H9 (cell line): ENCODE measurements around the gene MMP15. TPM values are rescaled to one million over a fixed set of nuclear protein-coding genes. Genes with fewer than 3 reads are reported as not detected.

ENCODE experiments used
- DNase-seq: peaks from one replicate; pipeline ENCODE4 v3.0.0-alpha.2; 2017
- H2AFZ ChIP-seq: one replicate; pipeline ENCODE4 v1.6.1; 2013; ENCODE audit warnings: mild to moderate bottlenecking, low read length, control low read depth, moderate library complexity
- H2AK5ac ChIP-seq: 2 replicates; pipeline ENCODE4 v1.6.1; 2013; ENCODE audit warnings: low read length, control low read depth, mixed read lengths; ENCODE audit not compliant: insufficient read length
- H2BK120ac ChIP-seq: one replicate; pipeline ENCODE4 v1.6.1; 2013; ENCODE audit warnings: low read depth, mild to moderate bottlenecking, low read length, control low read depth, inconsistent platforms; ENCODE audit not compliant: poor library complexity, severe bottlenecking
- H2BK12ac ChIP-seq: 2 replicates; pipeline ENCODE4 v1.6.1; 2013; ENCODE audit warnings: low read length, control low read depth, mixed read lengths, low read depth; ENCODE audit not compliant: insufficient read length
- H2BK15ac ChIP-seq: 2 replicates; pipeline ENCODE4 v1.6.1; 2013; ENCODE audit warnings: low read depth, low read length, control low read depth
- H2BK20ac ChIP-seq: one replicate; pipeline ENCODE4 v1.6.1; 2013; ENCODE audit warnings: low read depth, mild to moderate bottlenecking, low read length, control low read depth, inconsistent platforms; ENCODE audit not compliant: poor library complexity, severe bottlenecking
- H2BK5ac ChIP-seq: 2 replicates; pipeline ENCODE4 v1.6.1; 2013; ENCODE audit warnings: low read length, control low read depth, mixed read lengths; ENCODE audit not compliant: insufficient read length
- H3K14ac ChIP-seq: 2 replicates; pipeline ENCODE4 v1.6.1; 2013; ENCODE audit warnings: low read length, control low read depth; ENCODE audit not compliant: insufficient read depth
- H3K18ac ChIP-seq: 2 replicates; pipeline ENCODE4 v1.6.1; 2013; ENCODE audit warnings: low read depth, mild to moderate bottlenecking, mixed read lengths, low read length, control low read depth; ENCODE audit not compliant: insufficient read length
- H3K23ac ChIP-seq: 2 replicates; pipeline ENCODE4 v1.6.1; 2013; ENCODE audit warnings: low read length, control low read depth, mixed read lengths, low read depth; ENCODE audit not compliant: insufficient read length
- H3K23me2 ChIP-seq: 2 replicates; pipeline ENCODE4 v1.6.1; 2013; ENCODE audit warnings: low read depth, mild to moderate bottlenecking, mixed read lengths, low read length, control low read depth; ENCODE audit not compliant: insufficient read length, poor library complexity, severe bottlenecking
- H3K27ac ChIP-seq: 2 replicates; pipeline ENCODE4 v1.5.1; 2013; ENCODE audit warnings: low read length, control low read depth, mixed read lengths, low read depth; ENCODE audit not compliant: insufficient read length
- H3K27me3 ChIP-seq: 2 replicates; pipeline ENCODE4 v1.6.1; 2013; ENCODE audit warnings: low read length, control low read depth, inconsistent platforms; ENCODE audit not compliant: insufficient read depth
- H3K4ac ChIP-seq: 2 replicates; pipeline ENCODE4 v1.6.1; 2013; ENCODE audit warnings: low read depth, mild to moderate bottlenecking, control low read depth, inconsistent platforms, low read length, moderate library complexity
- H3K4me1 ChIP-seq: 2 replicates; pipeline ENCODE4 v1.6.1; 2013; ENCODE audit warnings: low read length, control low read depth, inconsistent platforms; ENCODE audit not compliant: insufficient read depth
- H3K4me2 ChIP-seq: 2 replicates; pipeline ENCODE4 v1.6.1; 2013; ENCODE audit warnings: low read length, control low read depth, mixed read lengths; ENCODE audit not compliant: insufficient read length, insufficient read depth
- H3K56ac ChIP-seq: 2 replicates; pipeline ENCODE4 v1.6.1; 2013; ENCODE audit warnings: low read depth, mild to moderate bottlenecking, mixed read lengths, low read length, control low read depth; ENCODE audit not compliant: insufficient read length
- H3K79me1 ChIP-seq: 2 replicates; pipeline ENCODE4 v1.6.1; 2013; ENCODE audit warnings: low read depth, mild to moderate bottlenecking, moderate library complexity, low read length, control low read depth, inconsistent platforms; ENCODE audit not compliant: insufficient read depth, poor library complexity, severe bottlenecking
- H3K79me2 ChIP-seq: 2 replicates; pipeline ENCODE4 v1.6.1; 2013; ENCODE audit warnings: low read length, control low read depth, inconsistent platforms; ENCODE audit not compliant: insufficient read depth
- H3K9ac ChIP-seq: 2 replicates; pipeline ENCODE4 v1.6.1; 2013; ENCODE audit warnings: low read length, control low read depth, mixed read lengths; ENCODE audit not compliant: insufficient read length; ENCODE audit errors: extremely low read depth
- H3K9me3 ChIP-seq: one replicate; pipeline ENCODE4 v1.6.1; 2013; ENCODE audit warnings: low read depth, low read length, inconsistent platforms; ENCODE audit not compliant: control insufficient read depth
- H3T11ph ChIP-seq: one replicate; pipeline ENCODE4 v1.6.1; 2013; ENCODE audit warnings: mild to moderate bottlenecking, low read length, control low read depth, inconsistent platforms
- H4K20me1 ChIP-seq: one replicate; pipeline ENCODE4 v1.6.1; 2013; ENCODE audit not compliant: control insufficient read depth, insufficient read length, insufficient read depth
- H4K5ac ChIP-seq: 2 replicates; pipeline ENCODE4 v1.6.1; 2013; ENCODE audit warnings: low read depth, mild to moderate bottlenecking, mixed read lengths, low read length, control low read depth; ENCODE audit not compliant: insufficient read length
- H4K8ac ChIP-seq: replicated peaks from 2 replicates; pipeline ENCODE4 v1.6.1; 2013; ENCODE audit warnings: low read length, control low read depth, mixed read lengths, low read depth; ENCODE audit not compliant: insufficient read length
- H4K91ac ChIP-seq: 2 replicates; pipeline ENCODE4 v1.6.1; 2013; ENCODE audit warnings: low read depth, mild to moderate bottlenecking, moderate library complexity, mixed read lengths, low read length, control low read depth; ENCODE audit not compliant: insufficient read length
- H3K27ac Mint-ChIP-seq, 3 experiments: 2 replicates in 2 of 3; 3 replicates in 1 of 3; pipeline ENCODE4 v1.8.0; 2020 to 2021; ENCODE audit warnings: mixed read lengths in 3 of 3, mild to moderate bottlenecking in 1 of 3, moderate library complexity in 1 of 3
- H3K27me3 Mint-ChIP-seq: 2 replicates; pipeline ENCODE4 v1.8.0; 2021; ENCODE audit warnings: low read depth, mild to moderate bottlenecking, moderate library complexity, mixed read lengths
- H3K36me3 Mint-ChIP-seq, 3 experiments: 2 replicates in 2 of 3; 3 replicates in 1 of 3; pipeline ENCODE4 v1.8.0; 2020 to 2021; ENCODE audit warnings: low read depth in 3 of 3, mixed read lengths in 3 of 3; ENCODE audit not compliant: insufficient read depth in 1 of 3
- H3K4me1 Mint-ChIP-seq, 2 experiments: 2 replicates each; pipeline ENCODE4 v1.8.0; 2020; ENCODE audit warnings: mixed read lengths in 2 of 2
- H3K4me3 Mint-ChIP-seq, 2 experiments: 2 replicates in 1 of 2; 3 replicates in 1 of 2; pipeline ENCODE4 v1.8.0; 2020 to 2021; ENCODE audit warnings: mild to moderate bottlenecking in 2 of 2, mixed read lengths in 2 of 2, moderate library complexity in 1 of 2
- H3K9me3 Mint-ChIP-seq, 2 experiments: 2 replicates in 1 of 2; 3 replicates in 1 of 2; pipeline ENCODE4 v1.8.0; 2020; ENCODE audit warnings: mild to moderate bottlenecking in 2 of 2, mixed read lengths in 2 of 2, moderate library complexity in 1 of 2
- total RNA-seq: library from RNA; stranded (reverse); gene quantifications from 2 replicates; pipeline ENCODE4 v1.2.1, GENCODE V29; 2021
- TF ChIP-seq, protein P1 (sequence below): fragments of 200-600 bp; sonication (generic); conservative IDR thresholded peaks from 3 replicates; pipeline ENCODE4 v1.8.0; 2021; ENCODE audit warnings: antibody characterized with exemption, mild to moderate bottlenecking

Gene MMP15
- total RNA-seq, 1 experiment from 2014 or later = 32.9 TPM

- no peak overlapping the region for H3K9ac ChIP-seq
- DNase-seq = no peak
Observed at GRCh38 chr16:58082381-58082780, 56.8 kb downstream of the MMP15 start.

More at GRCh38 chr16:58082381-58082780, 56.8 kb downstream of the MMP15 start:
- H3K23me2 ChIP-seq = no peaks in the 10 kb centered on the region
- Mint-ChIP-seq H3K27ac (0 out of 7 replicates have a peak overlapping the region, but pooled peaks of 1 of the 3 experiments have one; percentile 23), H3K27me3 (peaks cover 12% of the 10 kb centered on the region), H3K4me1 (peaks cover 17 to 18% of the 10 kb centered on the region in 2 experiments), H3K4me3 (no peak overlapping the region), H3K36me3 (no peaks in the 10 kb centered on the region), H3K9me3 (no peaks in the 10 kb centered on the region; a peak in 2 of 5 replicates)
- H4K20me1 ChIP-seq = no peaks in the 10 kb centered on the region
- no peak overlapping the region for H2BK5ac ChIP-seq
- no peak overlapping the region for H4K8ac ChIP-seq
- H3K27me3 ChIP-seq = no peaks in the 10 kb centered on the region
- no peak overlapping the region for H2AFZ ChIP-seq
- H2BK20ac ChIP-seq = no peak overlapping the region
- no peak overlapping the region for H3K4me2 ChIP-seq
- no peak overlapping the region for H2BK15ac ChIP-seq
- TF ChIP-seq, protein P1, sequence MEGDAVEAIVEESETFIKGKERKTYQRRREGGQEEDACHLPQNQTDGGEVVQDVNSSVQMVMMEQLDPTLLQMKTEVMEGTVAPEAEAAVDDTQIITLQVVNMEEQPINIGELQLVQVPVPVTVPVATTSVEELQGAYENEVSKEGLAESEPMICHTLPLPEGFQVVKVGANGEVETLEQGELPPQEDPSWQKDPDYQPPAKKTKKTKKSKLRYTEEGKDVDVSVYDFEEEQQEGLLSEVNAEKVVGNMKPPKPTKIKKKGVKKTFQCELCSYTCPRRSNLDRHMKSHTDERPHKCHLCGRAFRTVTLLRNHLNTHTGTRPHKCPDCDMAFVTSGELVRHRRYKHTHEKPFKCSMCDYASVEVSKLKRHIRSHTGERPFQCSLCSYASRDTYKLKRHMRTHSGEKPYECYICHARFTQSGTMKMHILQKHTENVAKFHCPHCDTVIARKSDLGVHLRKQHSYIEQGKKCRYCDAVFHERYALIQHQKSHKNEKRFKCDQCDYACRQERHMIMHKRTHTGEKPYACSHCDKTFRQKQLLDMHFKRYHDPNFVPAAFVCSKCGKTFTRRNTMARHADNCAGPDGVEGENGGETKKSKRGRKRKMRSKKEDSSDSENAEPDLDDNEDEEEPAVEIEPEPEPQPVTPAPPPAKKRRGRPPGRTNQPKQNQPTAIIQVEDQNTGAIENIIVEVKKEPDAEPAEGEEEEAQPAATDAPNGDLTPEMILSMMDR = no peak
- H3K14ac ChIP-seq = no peak overlapping the region
- H3T11ph ChIP-seq = no peak overlapping the region
- H3K18ac ChIP-seq = no peak overlapping the region
- no peak overlapping the region for H2BK120ac ChIP-seq
- no peak overlapping the region for H3K4ac ChIP-seq
- no peak overlapping the region for H2BK12ac ChIP-seq
- no peaks in the 10 kb centered on the region for H3K4me1 ChIP-seq
- H4K91ac ChIP-seq = no peak overlapping the region
- H3K27ac ChIP-seq = no peak overlapping the region
- no peaks in the 10 kb centered on the region for H3K79me1 ChIP-seq
- no peak overlapping the region for H3K56ac ChIP-seq
- no peak overlapping the region for H4K5ac ChIP-seq
- H3K79me2 ChIP-seq = no peaks in the 10 kb centered on the region
- no peak overlapping the region for H3K23ac ChIP-seq
- H3K9me3 ChIP-seq = no peaks in the 10 kb centered on the region
- no peak overlapping the region for H2AK5ac ChIP-seq
